ENCODE results near the gene CNTNAP5.

Gene CNTNAP5

GRCh38 chr2:124640221-124640750, 615.2 kb downstream of the CNTNAP5 start:
- TF ChIP-seq POLR2A (IDR thresholded peaks at IDR 0.05; ENCODE audit: extremely low read depth, insufficient read length) (no peak), CTCF (IDR thresholded peaks at IDR 0.05; ENCODE audit: low read depth, low read length) (no peak), MYC (IDR thresholded peaks at IDR 0.05; ENCODE audit: low read depth, low read length) (no peak), MAX (IDR thresholded peaks at IDR 0.05; ENCODE audit: low read depth, low read length) (no peak)
- H3K4me3 ChIP-seq (ENCODE audit: low read depth, low read length): no peak overlapping the region
- no peak for DNase-seq (ENCODE audit: low read depth)

GRCh38 chr2:124646166-124646815, 621.2 kb downstream of the CNTNAP5 start:
- no peak overlapping the region for H3K4me3 ChIP-seq (ENCODE audit: low read depth, low read length)
- TF ChIP-seq MYC (IDR thresholded peaks at IDR 0.05; ENCODE audit: low read depth, low read length): no peak
- no peak for TF ChIP-seq CTCF (IDR thresholded peaks at IDR 0.05; ENCODE audit: low read depth, low read length)
- no peak for TF ChIP-seq POLR2A (IDR thresholded peaks at IDR 0.05; ENCODE audit: extremely low read depth, insufficient read length)
- TF ChIP-seq MAX (IDR thresholded peaks at IDR 0.05; ENCODE audit: low read depth, low read length): no peak
- peak; percentile 10 for DNase-seq (ENCODE audit: low read depth)

- DNase-seq (ENCODE audit: low read depth): no peak
- TF ChIP-seq CTCF (IDR thresholded peaks at IDR 0.05; ENCODE audit: low read depth, low read length): no peak
- no peak for TF ChIP-seq MAX (IDR thresholded peaks at IDR 0.05; ENCODE audit: low read depth, low read length)
- TF ChIP-seq MYC (IDR thresholded peaks at IDR 0.05; ENCODE audit: low read depth, low read length): no peak
- TF ChIP-seq POLR2A (IDR thresholded peaks at IDR 0.05; ENCODE audit: extremely low read depth, insufficient read length): no peak
- no peak overlapping the region for H3K4me3 ChIP-seq (ENCODE audit: low read depth, low read length)
Observed at GRCh38 chr2:124647245-124647644, 622.2 kb downstream of the CNTNAP5 start.

GRCh38 chr2:124647663-124648062, 622.6 kb downstream of the CNTNAP5 start:
- no peak overlapping the region for H3K4me3 ChIP-seq (ENCODE audit: low read depth, low read length)
- no peak for DNase-seq (ENCODE audit: low read depth)
- TF ChIP-seq MYC (IDR thresholded peaks at IDR 0.05; ENCODE audit: low read depth, low read length) (no peak), MAX (IDR thresholded peaks at IDR 0.05; ENCODE audit: low read depth, low read length) (no peak), CTCF (IDR thresholded peaks at IDR 0.05; ENCODE audit: low read depth, low read length) (no peak), POLR2A (IDR thresholded peaks at IDR 0.05; ENCODE audit: extremely low read depth, insufficient read length) (no peak)

GRCh38 chr2:124649001-124649400, 623.9 kb downstream of the CNTNAP5 start:
- TF ChIP-seq MYC (IDR thresholded peaks at IDR 0.05; ENCODE audit: low read depth, low read length) (no peak), MAX (IDR thresholded peaks at IDR 0.05; ENCODE audit: low read depth, low read length) (no peak), CTCF (IDR thresholded peaks at IDR 0.05; ENCODE audit: low read depth, low read length) (no peak), POLR2A (IDR thresholded peaks at IDR 0.05; ENCODE audit: extremely low read depth, insufficient read length) (no peak)
- no peak overlapping the region for H3K4me3 ChIP-seq (ENCODE audit: low read depth, low read length)
- no peak for DNase-seq (ENCODE audit: low read depth)
